GM18507 (cell line): Measurements from ENCODE around the gene HLA-DPA1.
A peak's percentile ranks its signal among the peaks of the same experiment; 100 is the strongest.

ENCODE experiments used
- DNase-seq: peaks from one replicate; pipeline ENCODE4 v3.0.0; 2011; ENCODE audit warnings: low read depth; ENCODE audit not compliant: insufficient read length; ENCODE audit errors: extremely low spot score
- FAIRE-seq: peaks from 2 replicates; lab custom pipeline; 2011; peaks lifted over from hg19 to GRCh38; lab: Jason Lieb, UNC

Gene HLA-DPA1

DNA sequence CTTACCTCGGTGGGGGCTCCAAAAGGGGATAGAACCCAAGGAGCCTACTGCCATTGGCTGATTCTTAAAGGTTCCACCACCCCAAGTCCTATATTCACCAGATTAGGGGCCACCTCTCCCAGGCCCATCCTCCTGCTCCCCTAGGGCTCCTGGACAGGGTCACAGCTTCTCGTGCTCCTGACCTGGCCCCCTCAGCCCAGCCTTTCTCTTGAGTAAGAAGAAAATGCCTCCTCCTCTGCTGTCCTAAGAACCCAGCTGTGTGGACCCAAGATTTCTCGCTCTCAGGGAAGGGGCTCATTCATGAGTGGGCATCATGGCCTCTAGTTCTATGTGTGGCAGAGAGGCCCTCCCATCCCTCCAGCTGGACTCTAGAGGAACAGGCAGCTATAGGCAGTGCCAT lies 18.9 kb upstream of the HLA-DPA1 start:
- DNase-seq (no peak), FAIRE-seq (no peak)

DNA sequence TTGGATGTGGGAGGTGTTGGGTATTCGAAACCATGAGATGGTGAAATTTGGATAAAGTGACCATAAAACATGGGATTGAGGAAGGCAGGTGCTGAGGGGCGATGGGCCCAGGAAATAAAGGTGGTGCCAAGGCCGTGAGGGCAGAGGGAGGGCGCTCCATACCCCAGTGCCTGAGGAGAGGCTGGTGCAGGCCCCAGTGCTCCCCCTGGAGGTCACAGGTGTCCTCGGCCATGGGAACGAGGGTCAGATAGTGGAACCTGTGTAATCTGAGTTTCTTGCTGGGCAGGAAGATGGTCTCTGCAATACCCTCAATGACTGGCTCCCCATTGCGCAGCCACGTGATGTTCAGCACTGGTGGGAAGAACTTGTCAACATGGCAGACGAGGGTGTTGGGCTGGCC lies 18.5 kb upstream of the HLA-DPA1 start:
- peak; percentile 67 for FAIRE-seq
- peak; percentile 37 for DNase-seq

DNA sequence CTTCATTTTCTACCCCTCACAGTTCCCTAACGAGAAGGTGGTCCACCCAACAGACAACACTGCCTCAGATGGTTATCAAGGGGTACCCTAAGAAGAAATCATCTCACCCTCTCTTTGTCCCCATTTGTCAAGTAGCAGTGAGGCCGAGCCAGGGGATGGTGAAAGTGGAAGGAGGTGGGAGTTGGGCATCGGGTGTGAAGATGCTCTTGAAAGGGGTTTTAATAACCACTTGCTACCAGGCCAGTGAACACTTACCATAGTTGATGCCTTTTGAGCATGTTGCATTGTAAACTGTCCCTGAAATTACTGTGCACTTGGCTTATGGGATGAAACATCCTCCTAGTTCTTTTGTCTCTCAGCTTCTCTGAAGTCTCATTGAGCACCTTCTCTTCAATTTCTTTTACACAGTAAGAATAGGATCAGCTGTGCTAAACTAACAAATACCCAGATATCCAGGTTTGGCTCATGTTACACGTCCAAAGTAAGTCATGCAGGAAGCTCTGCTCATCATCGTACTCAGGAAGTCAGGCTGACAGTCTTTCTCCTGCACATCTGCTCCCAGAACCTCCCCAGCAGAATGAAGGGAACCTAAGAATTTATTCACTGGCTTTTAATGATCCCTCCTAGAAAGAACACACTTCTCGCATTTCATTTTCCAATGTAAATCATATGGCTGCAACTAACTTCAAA lies 15.6 kb upstream of the HLA-DPA1 start:
- DNase-seq (no peak), FAIRE-seq (no peak)

DNA sequence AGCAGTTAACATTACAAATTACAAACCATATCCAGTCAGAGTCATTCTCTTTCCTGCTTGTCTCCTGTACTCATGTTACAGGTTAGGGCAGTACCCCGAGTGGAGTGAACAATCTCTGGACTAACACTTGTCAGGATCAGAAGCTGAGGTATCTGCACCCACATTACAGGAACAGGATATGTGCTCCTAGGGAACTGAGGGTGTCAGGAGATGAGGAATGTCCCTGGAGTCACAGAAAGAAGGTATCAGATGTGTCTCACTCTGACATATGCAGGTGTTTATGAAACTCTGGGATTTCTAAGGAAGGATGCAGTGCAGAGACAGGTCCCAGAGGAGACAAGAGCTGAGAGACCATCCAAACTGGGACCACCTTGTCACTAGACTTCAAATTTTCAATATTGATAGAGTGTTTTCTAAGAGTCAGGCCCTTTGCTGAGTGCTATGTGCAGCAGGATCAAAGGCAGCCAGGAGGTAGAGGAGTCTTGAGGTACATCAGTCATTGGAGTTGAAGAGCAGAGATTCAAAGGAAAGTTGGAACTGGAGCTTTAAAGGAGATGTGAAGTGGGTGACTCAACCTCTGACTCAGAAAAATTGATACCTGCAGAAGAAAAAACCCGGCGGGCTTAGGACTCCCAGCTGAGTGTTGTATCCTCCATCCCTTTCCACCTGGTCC lies 14.9 kb upstream of the HLA-DPA1 start:
- DNase-seq (no peak), FAIRE-seq (no peak)

DNA sequence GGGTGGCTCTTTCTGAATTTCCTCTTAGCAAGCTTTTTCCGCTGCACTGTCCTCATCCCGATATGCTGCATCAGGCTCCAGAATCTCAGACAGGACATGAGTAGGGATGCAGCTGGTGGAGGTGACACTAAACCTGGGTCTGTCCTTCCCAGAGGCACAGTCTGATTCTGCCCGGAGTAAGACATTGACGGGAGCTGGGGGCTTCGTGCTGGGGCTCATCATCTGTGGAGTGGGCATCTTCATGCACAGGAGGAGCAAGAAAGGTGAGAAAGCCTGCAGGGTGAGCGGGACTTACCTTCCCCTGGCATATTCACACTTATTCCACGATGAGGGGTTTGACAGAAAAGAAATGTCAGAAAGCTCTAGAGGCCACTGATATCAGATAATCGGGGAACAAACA lies 12.2 kb upstream of the HLA-DPA1 start:
- FAIRE-seq: no peak
- DNase-seq: no peak

DNA sequence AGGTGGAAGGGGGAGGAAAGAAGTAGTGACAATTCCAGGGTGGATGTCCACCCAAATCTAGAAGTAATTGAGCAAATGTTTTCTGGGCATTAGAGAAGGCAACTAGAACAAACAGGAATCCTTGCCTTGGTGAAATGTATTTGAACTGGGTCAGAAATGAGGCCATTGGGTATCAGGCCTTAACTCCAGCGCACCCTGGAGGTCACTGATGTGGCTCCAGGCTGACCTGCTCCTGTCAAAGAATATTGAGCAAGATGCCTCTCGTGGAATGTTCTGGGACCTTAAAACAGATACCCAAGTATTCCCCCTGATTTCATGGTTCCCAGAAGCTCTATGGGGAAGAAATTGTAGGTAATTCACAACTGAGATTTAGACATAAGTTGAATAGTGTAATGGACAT lies 9.3 kb upstream of the HLA-DPA1 start:
- FAIRE-seq (peak; percentile 91), DNase-seq (peak; percentile 26)

DNA sequence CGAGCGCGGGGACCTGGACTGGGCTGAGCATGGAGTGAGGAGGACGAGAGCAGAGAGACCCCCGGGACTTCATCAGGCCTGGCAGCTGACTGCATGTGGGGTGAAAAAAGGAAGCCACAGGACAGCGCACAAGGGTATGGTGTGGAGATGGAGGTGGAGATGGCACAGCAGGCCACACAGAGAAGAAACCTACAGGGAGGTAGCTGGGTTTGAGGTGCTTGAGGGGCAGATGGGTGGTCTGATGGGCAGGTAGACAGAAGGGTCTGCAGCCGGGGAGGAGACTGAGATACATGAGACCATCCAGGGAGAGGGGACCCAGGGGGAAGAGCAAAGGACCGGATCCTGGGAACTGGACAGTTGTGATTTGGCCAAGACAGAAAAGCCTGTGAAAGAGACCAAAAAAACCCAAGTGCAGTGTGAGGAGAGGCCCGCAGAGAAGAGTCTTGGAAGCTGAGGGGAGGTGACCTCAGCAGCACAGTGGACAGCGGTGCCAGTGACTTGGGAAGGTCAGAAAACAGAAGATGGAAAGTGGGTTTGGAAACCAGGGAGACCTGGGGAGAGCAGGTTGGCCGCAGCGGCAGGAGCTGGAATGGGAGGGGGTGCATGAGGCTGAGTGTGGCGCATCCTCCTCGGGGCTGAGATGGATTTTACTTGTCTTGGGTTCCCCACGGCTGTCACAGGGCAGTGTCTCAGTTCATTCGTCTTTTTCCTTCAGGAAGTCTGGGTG lies 7.8 kb upstream of the HLA-DPA1 start:
- FAIRE-seq (no peak), DNase-seq (no peak)

DNA sequence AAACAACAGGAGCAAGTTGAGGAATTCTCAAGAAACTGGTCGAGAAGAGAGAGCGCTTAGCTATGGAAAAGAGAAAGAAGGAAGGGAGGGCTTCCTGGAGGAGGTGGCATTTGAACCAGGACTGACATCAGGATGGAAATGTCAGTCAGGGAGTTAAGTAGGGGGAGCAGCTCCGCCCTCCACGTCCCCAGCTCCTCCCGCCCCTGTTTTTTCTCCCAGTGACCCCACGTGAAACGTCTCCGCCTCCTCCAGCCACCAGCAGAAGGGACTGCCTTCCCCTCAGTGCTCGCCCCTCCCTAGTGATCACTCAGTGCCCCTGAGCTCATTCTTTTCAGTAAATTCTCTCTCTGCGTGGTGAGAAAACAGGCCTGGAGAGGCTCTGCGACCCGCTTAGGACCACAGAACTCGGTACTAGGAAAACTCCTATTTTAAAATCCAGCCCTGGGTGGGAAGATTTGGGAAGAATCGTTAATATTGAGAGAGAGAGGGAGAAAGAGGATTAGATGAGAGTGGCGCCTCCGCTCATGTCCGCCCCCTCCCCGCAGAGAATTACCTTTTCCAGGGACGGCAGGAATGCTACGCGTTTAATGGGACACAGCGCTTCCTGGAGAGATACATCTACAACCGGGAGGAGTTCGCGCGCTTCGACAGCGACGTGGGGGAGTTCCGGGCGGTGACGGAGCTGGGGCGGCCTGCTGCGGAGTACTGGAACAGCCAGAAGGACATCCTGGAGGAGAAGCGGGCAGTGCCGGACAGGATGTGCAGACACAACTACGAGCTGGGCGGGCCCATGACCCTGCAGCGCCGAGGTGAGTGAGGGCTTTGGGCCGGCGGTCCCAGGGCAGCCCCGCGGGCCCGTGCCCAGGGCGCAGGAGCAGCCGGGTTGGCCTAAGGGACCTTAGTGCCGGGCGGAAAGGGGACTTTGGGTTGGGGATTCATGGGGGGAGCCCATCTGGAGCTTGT lies 7.0 kb upstream of the HLA-DPA1 start:
- FAIRE-seq: peak; percentile 71
- no peak for DNase-seq

DNA sequence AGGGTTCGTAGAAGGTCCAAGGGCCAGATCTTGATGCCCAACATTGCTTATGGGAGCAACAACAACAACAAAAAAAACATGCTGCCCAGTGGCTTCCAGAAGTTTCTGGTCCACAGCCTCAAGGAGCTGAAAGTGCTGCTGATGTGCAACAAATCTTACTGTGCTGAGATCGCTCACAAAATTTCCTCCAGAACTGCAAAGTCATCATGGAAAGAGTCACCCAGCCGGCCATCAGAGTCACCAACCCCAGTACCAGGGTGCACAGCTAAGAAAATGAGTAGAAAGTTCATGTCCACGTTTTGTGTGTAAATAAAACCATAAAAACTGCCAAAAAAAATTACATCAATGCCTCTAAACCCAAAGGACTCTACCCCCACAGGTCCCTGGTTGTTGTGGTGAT lies 6.1 kb upstream of the HLA-DPA1 start:
- FAIRE-seq (no peak), DNase-seq (no peak)

DNA sequence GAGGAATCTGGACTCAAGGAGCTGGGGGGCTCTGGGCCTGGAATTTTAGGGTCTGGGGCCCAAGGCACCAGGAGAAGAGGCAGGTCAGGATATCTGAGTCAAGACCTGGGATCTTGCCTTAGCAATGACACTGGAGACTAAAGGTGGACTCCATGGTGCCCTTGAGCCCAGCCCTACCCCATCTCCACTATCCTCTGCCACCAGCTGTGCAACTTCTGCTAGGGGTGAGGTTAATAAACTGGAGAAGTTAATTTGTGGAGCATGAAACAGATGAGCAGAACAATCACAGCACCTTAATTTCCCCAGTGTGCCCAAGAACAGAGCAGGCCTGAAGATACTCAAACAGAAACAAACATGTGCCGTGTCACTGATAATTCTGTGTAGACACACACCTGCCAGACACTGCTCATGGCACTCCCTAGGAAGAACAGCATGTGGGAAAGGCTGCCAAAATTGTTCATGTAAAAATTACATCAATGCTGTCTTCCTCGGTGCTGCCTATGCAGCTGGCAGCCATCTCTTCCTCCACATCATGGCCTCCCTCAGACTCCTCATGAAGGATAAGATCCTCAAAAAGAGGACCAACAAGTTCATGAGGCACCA lies 5.6 kb upstream of the HLA-DPA1 start:
- FAIRE-seq (peak; percentile 33), DNase-seq (no peak)

DNA sequence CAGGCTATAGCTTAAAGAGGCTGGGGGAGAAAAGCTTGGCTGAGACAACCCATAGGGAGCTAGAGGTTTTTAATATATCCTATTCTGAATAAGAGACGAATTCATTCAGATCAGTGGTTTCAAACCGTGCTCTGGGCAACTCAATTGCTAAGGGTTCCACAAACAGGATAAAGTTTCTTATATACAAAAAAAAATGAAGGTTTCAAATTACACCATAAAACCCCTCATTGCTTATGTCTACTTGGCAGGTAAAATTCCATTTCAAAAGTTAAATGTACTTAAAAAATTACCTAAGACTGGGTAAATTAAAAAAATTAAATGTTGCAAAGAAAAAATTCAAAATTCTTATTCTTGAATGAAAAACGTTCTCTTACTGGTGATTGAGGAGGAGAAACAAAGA lies 5.0 kb upstream of the HLA-DPA1 start:
- FAIRE-seq (no peak), DNase-seq (no peak)

DNA sequence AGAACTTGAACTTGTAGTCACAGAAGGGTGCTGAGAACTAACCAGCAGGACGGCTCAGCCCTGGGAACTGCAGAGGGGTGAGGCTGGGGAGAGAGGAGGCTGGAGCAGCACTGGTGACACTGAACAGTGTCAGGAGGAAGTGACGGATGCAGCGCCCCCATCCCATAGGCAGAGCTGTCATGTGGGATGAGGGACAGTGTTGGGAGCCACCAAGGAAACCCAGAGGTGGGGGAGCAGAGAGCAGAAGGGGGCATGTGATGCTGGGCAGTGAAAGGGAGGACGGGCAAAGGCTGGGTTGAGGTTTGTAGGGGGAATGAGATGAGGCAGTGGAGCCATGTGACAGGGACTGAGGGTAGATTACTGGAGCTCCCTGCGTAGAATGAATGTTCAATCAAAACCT lies 4.5 kb upstream of the HLA-DPA1 start:
- FAIRE-seq (peak; percentile 47), DNase-seq (no peak)

DNA sequence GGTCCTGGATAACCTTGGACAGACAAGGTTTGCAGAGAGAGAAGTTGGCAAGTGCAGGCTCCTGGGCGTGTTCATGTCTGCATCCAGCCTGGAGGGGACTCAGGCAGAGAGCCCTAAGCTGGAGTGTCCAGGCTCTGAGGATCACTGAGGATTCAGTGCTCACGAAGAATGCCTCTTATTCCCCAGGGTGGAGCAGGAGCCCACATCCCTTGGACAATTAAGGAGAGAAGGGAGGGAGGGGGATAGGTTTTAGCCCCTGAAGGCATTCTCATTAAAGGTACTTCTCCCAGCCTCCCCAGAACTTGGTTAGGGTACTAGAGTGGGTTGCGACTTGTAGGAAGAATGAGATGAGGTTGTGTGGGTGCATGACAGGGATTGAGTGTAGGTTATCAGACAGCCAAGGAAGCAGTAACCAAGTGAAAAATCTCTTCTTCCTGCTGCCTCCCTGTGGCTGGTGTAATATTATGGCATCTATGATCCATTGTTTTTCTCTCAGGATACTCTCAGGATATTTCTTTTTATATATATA lies 3.0 kb upstream of the HLA-DPA1 start:
- no peak for FAIRE-seq
- no peak for DNase-seq

DNA sequence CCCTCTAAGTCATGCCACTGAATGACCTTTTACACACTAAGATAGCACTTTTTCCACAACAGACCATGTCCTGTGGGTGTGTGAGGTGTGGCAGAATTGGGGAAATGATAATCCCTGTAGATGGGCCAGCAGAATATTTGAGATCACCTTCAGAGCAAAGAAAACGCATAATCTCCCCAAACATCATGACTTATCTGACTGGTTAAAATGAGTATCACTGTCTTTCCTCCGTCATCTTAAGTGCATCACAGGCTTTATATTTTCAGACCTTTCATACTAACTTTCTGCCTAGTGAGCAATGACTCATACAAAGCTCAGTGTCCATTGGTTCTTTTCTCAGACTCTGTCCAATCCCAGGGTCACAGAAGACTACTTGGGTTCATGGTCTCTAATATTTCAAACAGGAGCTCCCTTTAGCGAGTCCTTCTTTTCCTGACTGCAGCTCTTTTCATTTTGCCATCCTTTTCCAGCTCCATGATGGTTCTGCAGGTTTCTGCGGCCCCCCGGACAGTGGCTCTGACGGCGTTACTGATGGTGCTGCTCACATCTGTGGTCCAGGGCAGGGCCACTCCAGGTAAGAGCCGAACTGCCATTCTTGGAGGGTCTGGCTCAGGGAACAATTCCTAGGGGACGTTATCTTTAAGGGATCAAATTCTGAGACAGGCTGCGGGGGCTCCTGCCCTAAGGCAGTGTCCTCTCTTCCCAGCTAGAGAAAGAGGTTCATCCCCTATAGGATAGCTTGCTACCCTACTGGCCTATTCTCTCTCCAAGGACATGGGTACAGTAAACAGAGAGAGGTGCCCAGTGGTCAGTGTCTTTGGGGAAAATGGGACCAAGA lies 2.3 kb upstream of the HLA-DPA1 start, which contains the start of gene HLA-DPB1:
Gene HLA-DPB1 (plus strand): TSS at position 423 of the 838 bp plus-strand sequence. CDS start 52 bp downstream, at position 475.
- DNase-seq (peak; percentile 56), FAIRE-seq (peak; percentile 99)

DNA sequence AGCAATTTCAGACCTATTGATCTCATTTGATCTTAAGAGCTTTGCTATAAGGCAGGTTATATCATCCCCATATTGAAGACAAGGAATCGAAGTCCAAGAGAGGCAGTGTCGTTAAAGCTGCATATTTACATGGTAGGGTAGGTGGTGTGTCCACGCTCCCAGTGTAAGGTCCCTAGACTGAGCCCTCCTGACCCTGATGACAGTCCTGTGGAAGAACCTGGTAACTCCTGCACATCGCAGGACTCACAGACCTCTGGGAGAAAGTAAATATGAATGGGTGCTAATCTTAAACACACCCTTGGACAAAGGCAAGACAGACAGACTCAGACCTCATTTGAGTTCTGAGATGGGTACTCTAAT lies 1.7 kb upstream of the HLA-DPA1 start:
- DNase-seq (no peak), FAIRE-seq (no peak)

DNA sequence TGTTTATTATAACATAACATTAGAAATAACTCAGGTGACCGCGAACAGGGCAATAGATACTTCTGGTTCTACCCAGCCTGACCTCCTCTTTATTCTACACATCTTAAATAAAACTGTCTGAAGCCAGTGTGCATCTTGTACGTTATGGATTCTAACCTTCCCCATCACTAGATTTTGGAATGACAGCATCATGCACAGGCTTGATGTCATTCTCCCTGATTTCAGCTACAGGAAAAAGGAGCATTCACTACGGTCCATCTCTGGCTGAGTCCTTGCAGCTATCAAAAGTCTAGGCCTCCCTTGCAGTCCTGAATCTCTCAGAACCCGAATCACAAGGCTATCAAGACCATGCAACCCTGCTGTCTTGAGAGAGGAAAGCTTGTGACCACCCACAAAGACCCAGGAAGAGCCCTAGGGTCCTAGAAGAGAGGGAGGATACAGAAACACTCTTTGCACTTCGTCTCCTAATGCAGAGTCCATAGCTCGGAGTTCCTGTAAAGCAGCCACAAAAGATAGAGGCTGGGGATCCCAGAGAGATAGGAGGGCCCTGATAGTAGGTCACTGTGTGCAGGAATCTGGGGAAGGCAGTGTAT lies 845 bp downstream of the HLA-DPA1 start:
- DNase-seq: no peak
- peak; percentile 77 for FAIRE-seq

DNA sequence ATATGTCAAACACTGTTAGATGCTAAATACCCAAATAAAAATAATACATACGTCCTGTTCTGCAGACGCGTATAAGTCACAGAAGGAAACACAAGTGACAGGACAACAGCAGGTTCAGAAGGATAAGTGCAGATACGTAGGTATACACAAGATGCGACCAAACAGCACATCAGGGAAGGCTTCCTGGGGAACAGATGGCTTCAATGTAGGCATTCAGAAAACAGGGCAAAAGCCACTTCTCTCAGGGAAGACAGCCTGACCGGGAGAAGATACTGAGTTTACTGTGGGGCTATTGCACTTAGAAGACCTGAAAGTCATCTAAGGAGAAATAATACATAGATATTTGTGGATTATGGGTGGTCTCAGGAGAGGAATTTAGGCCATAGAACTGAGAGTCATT lies 1.9 kb downstream of the HLA-DPA1 start:
- FAIRE-seq (peak; percentile 60), DNase-seq (no peak)

DNA sequence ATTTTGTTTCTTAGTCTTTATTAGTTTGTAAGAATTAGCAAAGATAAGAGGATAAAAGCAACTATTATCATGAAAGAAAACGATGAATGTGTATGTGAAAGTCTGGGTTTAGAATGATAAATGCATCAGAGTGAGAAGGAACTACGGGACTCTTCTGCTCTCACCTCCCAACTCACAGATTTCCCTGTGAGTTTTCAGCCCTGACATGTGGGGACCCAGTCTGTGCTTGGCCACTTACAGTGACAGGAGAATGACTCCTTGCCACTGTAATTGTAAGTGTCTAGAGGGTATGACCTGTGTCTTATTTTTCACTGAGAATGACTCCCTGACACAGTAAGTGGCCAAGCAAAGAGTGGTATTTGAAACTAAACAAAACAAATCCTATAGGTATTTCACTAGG lies 2.5 kb downstream of the HLA-DPA1 start:
- FAIRE-seq (peak; percentile 46), DNase-seq (no peak)
